K562 treated with DMSO at 1 percent for 4 hours (cell line): ENCODE results near the gene STX1A. TPM values are rescaled to one million over a fixed set of nuclear protein-coding genes. Genes with fewer than 3 reads are reported as not detected.

Experiments used
- total RNA-seq: library from RNA; unstranded; fragments of 300-600 nt; gene quantifications from 2 replicates; pipeline ENCODE4 v1.2.3, GENCODE V29; 2022; ENCODE audit not compliant: insufficient read depth

Gene STX1A
- total RNA-seq: 6.7 and 11.6 TPM in 2 replicates

DNA sequence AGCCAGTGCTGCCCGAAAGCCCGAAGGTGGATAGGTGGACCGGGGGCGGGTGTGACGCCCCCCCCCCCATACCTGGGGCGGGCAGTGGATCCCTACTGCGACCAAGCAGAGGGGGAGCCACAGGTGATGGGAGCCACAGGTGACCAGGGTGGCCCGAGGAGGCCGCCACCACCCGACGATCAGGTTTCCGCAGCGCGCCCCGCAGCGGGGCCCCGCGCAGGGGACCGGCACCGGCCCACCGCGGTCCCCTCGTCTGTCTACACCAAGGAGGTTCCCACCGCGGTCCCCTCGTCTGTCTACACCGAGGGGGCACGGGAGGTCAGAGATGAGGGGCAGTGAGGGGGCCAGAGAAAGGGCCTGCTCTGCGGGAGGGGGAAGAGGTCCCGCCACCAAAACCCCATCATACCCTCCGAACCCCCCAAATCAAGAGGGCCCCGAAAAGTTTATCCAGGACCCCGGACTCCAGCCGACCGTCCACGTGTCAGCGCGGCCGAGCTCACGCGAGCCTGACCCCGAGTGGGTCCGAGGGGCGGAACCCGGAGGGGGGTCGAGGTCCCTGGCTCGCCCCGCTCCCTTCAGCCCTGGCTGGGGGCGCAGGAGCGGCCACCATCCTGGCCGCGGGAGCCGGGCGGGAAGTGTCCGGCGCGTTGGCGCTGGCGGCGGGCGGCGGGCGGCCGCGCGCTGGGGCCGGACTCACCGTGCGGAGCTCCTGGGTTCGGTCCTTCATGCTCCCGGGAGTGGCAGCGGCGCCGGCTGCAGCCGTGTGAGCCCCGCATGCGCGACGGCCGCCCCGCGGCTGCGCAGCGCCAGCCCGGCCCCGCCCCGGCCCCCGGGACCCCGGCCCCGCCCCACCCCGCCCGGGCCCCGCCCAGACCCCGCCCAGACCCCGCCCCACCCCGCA is at the start of gene STX1A:
Gene STX1A, minus strand, starts transcription at position 765 of the 901 bp plus-strand sequence. Its CDS starts 38 bp downstream, at position 727.

DNA sequence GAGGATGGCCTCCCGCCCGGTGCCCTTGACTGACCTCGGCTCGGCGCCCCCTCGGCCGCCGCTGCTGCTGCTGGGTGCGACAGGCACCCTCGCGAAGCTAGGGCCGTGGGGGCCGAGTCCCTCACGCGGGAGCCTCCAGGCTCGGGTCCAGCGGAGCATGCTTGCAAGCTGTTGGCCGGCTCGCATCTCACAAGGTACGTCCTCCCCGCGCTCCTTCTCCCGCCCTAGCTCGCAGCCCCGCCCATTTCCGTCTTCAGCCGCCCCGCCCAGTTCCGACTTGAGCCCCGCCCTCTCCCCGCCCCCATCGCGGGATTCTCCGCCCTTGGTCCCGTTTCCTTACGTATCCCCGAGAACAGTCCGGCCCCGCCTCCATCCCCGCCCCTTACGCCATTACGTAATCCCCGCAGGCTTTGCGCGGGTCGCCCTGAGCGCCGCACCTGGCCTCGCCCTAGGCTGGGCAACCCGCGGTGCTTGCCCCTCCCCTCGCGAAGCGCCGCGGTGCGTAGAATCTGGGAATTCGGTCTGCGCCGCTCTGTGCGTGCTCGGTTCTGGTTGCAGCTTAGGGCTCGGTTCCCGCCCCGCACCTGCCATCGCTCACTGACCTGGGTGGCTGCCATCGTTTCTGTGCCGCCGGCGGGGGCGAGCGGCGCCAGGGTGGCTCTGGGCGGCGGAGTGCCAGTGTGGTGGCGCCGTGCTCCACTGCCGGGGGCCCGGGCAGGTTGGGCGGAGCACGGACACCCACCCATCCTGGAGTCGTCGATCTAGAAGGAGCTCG is 19.3 kb upstream of the STX1A start, which contains the start of gene ABHD11:
Gene ABHD11, minus strand, starts transcription at position 191 of the 775 bp plus-strand sequence. Its CDS starts 32 bp downstream, at position 159.

DNA sequence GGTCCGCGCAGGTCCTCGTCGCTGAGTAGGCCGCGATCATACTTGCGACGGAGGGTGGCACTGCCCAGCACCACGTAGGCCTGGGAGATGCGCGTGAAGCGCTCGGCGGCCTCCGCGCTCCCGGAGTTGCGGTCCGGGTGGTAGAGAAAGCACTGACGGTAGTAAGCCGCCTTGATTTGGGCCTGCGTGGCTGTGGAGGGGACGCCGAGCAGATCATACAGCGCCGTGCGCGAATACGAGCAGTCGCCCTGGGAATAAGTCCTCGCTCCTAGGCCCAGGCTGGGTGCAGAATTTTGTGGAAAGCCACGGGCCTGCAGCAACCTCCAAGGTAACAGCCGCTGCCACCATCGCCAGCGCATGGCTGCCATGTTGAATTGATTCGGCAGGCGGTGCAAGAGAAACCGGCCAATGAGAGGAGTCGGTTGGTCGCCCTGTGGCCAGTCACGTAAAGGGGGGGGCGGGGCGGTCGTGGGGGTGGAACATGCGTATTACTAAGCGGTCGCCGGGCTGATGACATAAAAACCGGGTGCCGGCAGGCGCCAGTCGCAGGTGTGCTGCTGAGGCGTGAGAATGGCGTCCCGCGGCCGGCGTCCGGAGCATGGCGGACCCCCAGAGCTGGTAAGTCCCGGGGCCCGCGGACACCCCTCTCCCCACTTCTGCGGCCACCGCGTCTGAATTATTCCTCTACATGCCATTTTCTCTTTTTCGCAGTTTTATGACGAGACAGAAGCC is 36.2 kb downstream of the STX1A start, which contains the start of the genes BUD23 and DNAJC30:
Gene BUD23, plus strand, starts transcription at position 542 of the 732 bp plus-strand sequence. Its CDS starts 29 bp downstream, at position 571.
Gene DNAJC30, minus strand, starts transcription at position 398 of the 732 bp plus-strand sequence. Its CDS starts 30 bp downstream, at position 368.

DNA sequence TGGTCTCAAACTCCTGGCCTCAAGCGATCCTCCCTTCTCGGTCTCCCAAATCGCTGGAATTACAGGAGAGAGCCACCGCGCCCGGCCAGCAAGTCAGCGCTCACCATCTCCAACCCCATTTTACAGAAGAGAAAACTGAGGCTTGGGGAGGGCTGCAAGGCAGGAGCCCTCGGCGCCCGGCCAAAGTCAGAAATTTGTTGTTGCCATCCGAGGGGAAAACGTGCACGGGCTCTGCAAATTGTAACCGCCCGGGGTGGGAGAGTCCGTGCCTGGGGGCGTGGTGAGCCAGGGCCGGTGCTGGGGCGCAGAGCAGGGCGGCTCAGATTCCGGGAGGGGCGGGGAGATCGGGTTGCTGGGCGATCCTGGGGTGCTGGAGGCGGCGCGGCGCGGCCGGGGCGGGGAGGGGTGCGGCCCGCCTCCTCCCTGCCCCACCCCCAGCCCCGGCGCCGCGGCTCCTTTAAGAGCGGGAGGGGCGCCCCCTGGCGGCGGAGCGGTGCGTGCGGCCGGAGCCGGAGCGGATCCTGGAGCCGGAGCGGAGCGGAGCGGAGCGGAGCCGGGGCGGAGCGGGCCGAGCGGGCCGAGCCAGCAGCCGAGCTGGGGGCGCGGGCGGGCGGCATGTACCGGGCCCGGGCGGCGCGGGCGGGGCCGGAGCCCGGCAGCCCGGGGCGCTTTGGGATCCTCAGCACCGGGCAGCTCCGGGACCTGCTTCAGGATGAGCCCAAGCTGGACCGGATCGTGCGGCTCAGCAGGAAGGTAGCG is 51.9 kb downstream of the STX1A start, which contains the start of gene VPS37D:
Gene VPS37D, plus strand, starts transcription at position 488 of the 759 bp plus-strand sequence. Its CDS starts 128 bp downstream, at position 616.

Other genes with a start within 250 kb of the STX1A start
- gene BAZ1B, start 197.4 kb downstream of the STX1A start, total RNA-seq: 50.3 and 60.6 TPM in 2 replicates
- gene BCL7B, start 162.0 kb downstream of the STX1A start, total RNA-seq: 81.1 and 99.8 TPM in 2 replicates
- 46.9 and 59.2 TPM in 2 replicates for gene TBL2, start 141.1 kb downstream of the STX1A start, total RNA-seq
- 22.6 and 26.8 TPM in 2 replicates for gene MLXIPL, start 95.1 kb downstream of the STX1A start, total RNA-seq
- 2.1 and 2.3 TPM in 2 replicates for gene VPS37D, start 51.8 kb downstream of the STX1A start, total RNA-seq
- 2.4 and 3.0 TPM in 2 replicates for gene DNAJC30, start 36.2 kb downstream of the STX1A start, total RNA-seq
- gene BUD23, start 36.1 kb downstream of the STX1A start, total RNA-seq: 121 and 131 TPM in 2 replicates
- gene ABHD11, start 19.1 kb upstream of the STX1A start, total RNA-seq: 9.8 and 11.2 TPM in 2 replicates
- not detected in 2 replicates for gene CLDN3, start 50.6 kb upstream of the STX1A start, total RNA-seq
- gene CLDN4, start 111.3 kb upstream of the STX1A start, total RNA-seq: 0.17 TPM in 1 of 2 replicates, not detected in the other
- gene METTL27, start 122.8 kb upstream of the STX1A start, total RNA-seq: not detected in 2 replicates
- gene TMEM270, start 141.5 kb upstream of the STX1A start, total RNA-seq: not detected in 2 replicates